IMR-90 (cell line): ENCODE data around the gene SLC8A1. TPM values are rescaled to one million over a fixed set of nuclear protein-coding genes. Genes with fewer than 3 reads are reported as not detected.
A peak's percentile ranks its signal among the peaks of the same experiment; 100 is the strongest.

ENCODE experiments used
- ATAC-seq: fragments of 200-7000 bp; cut with Tn5 transposase; 2 replicates; pipeline ENCODE4 v1.9.1; 2020; ENCODE audit warnings: low read depth, mild to moderate bottlenecking, moderate library complexity
- BruUV-seq: library from RNA; stranded (reverse); fragments of 400-500 nt; replicated peaks from 2 replicates; lab custom pipeline; 2021; lab: Mats Ljungman, UMichigan
- CTCF ChIA-PET: fragments of 300-600 bp; formaldehyde crosslinking; extraction: SDS; loops from one replicate; lab custom pipeline; 2021; ENCODE audit warnings: antibody characterized with exemption; lab: Yijun Ruan, JAX
- POLR2A ChIA-PET: fragments of 300-600 bp; sonication (Branson Sonifier 250); formaldehyde crosslinking; loops from one replicate; lab custom pipeline; 2022; ENCODE audit warnings: antibody characterized with exemption; ENCODE audit not compliant: unreplicated experiment; lab: Charles Lee
- DNase-seq: peaks from one replicate; pipeline ENCODE4 v3.0.0; 2013
- H2AFZ ChIP-seq: replicated peaks from 2 replicates; pipeline ENCODE3; 2013; ENCODE audit warnings: low read length, mild to moderate bottlenecking; ENCODE audit not compliant: poor library complexity
- H2AK5ac ChIP-seq: 2 replicates; pipeline ENCODE4 v1.6.1; 2013; ENCODE audit warnings: low read depth, low read length, inconsistent platforms
- H2AK9ac ChIP-seq: replicated peaks from 2 replicates; pipeline ENCODE3; 2013; ENCODE audit warnings: mild to moderate bottlenecking, low read depth, low read length, moderate library complexity; ENCODE audit not compliant: poor library complexity
- H2BK120ac ChIP-seq: 2 replicates; pipeline ENCODE4 v1.6.1; 2013; ENCODE audit warnings: low read depth, low read length, inconsistent platforms
- H2BK15ac ChIP-seq: 3 replicates; pipeline ENCODE4 v1.6.1; 2013; ENCODE audit warnings: low read depth, low read length, inconsistent platforms
- H2BK20ac ChIP-seq: 2 replicates; pipeline ENCODE4 v1.6.1; 2013; ENCODE audit warnings: low read depth, mild to moderate bottlenecking, inconsistent platforms, low read length, moderate library complexity
- H2BK5ac ChIP-seq: 2 replicates; pipeline ENCODE4 v1.6.1; 2013; ENCODE audit warnings: mild to moderate bottlenecking, low read depth, low read length, inconsistent platforms; ENCODE audit not compliant: poor library complexity, severe bottlenecking
- H3K14ac ChIP-seq: replicated peaks from 2 replicates; pipeline ENCODE4 v1.6.1; 2013; ENCODE audit warnings: low read depth, low read length, inconsistent platforms
- H3K18ac ChIP-seq: 2 replicates; pipeline ENCODE4 v1.6.1; 2013; ENCODE audit warnings: low read depth, low read length, control low read depth
- H3K23ac ChIP-seq: 2 replicates; pipeline ENCODE4 v1.6.1; 2013; ENCODE audit warnings: low read depth, low read length, inconsistent platforms
- H3K27ac ChIP-seq: 2 replicates; pipeline ENCODE4 v1.5.1; 2013; ENCODE audit warnings: mild to moderate bottlenecking, control low read depth, low read length; ENCODE audit not compliant: insufficient read depth
- H3K27me3 ChIP-seq: 2 replicates; pipeline ENCODE4 v1.6.1; 2013; ENCODE audit warnings: low read length; ENCODE audit not compliant: control insufficient read depth, insufficient read depth
- H3K36me3 ChIP-seq: 2 replicates; pipeline ENCODE4 v1.6.1; 2013; ENCODE audit warnings: low read length, mixed read lengths; ENCODE audit not compliant: control insufficient read depth, insufficient read depth
- H3K4ac ChIP-seq: 2 replicates; pipeline ENCODE4 v1.6.1; 2013; ENCODE audit warnings: low read depth, low read length, inconsistent platforms
- H3K4me1 ChIP-seq: 2 replicates; pipeline ENCODE4 v1.6.1; 2013; ENCODE audit warnings: low read length, mixed read lengths; ENCODE audit not compliant: control insufficient read depth, insufficient read depth
- H3K4me2 ChIP-seq: 2 replicates; pipeline ENCODE4 v1.6.1; 2013; ENCODE audit warnings: low read depth, mild to moderate bottlenecking, control low read depth, low read length, moderate library complexity
- H3K4me3 ChIP-seq: 2 replicates; pipeline ENCODE4 v1.5.1; 2013; ENCODE audit warnings: low read depth, mild to moderate bottlenecking, control low read depth, low read length, moderate library complexity; ENCODE audit not compliant: insufficient read depth
- H3K56ac ChIP-seq: 2 replicates; pipeline ENCODE4 v1.6.1; 2013; ENCODE audit warnings: low read length, inconsistent platforms; ENCODE audit not compliant: insufficient read depth; ENCODE audit errors: extremely low read depth
- H3K79me1 ChIP-seq, 2 experiments: 2 replicates each; pipeline ENCODE4 v1.6.1; 2013; ENCODE audit warnings: low read length in 2 of 2, inconsistent platforms in 1 of 2, low read depth in 1 of 2
- H3K9ac ChIP-seq: 2 replicates; pipeline ENCODE4 v1.6.1; 2013; ENCODE audit warnings: low read depth, low read length, control low read depth
- H3K9me1 ChIP-seq: 2 replicates; pipeline ENCODE4 v1.6.1; 2013; ENCODE audit warnings: low read length, inconsistent platforms; ENCODE audit not compliant: insufficient read depth
- H3K9me3 ChIP-seq: 2 replicates; pipeline ENCODE4 v1.6.1; 2013; ENCODE audit warnings: low read length; ENCODE audit not compliant: control insufficient read depth, insufficient read depth
- H4K20me1 ChIP-seq: 2 replicates; pipeline ENCODE4 v1.6.1; 2013; ENCODE audit warnings: low read length, inconsistent platforms; ENCODE audit not compliant: insufficient read depth
- H4K5ac ChIP-seq: 2 replicates; pipeline ENCODE4 v1.6.1; 2013; ENCODE audit warnings: mild to moderate bottlenecking, low read depth, low read length, control low read depth
- H4K8ac ChIP-seq, 2 experiments: 2 replicates each; pipeline ENCODE4 v1.6.1; 2013; ENCODE audit warnings: low read depth in 2 of 2, low read length in 2 of 2, control low read depth in 1 of 2, inconsistent platforms in 1 of 2
- H4K91ac ChIP-seq: 2 replicates; pipeline ENCODE4 v1.6.1; 2013; ENCODE audit warnings: low read depth, low read length, inconsistent platforms; ENCODE audit not compliant: insufficient read depth
- BHLHE40 ChIP-seq: fragments of 150-350 bp; IDR thresholded peaks from 2 replicates; pipeline ENCODE4 v1.6.1; 2016; ENCODE audit warnings: mild to moderate bottlenecking, low read depth, low read length
- CEBPB ChIP-seq: IDR thresholded peaks from 2 replicates; pipeline ENCODE4 v1.6.1; 2012; ENCODE audit warnings: low read depth, low read length, improper control_type of control experiment
- CHD1 ChIP-seq: IDR thresholded peaks from 2 replicates; pipeline ENCODE4 v1.6.1; 2012; ENCODE audit warnings: low read depth, low read length, improper control_type of control experiment
- MAZ ChIP-seq: IDR thresholded peaks from 2 replicates; pipeline ENCODE4 v1.6.1; 2012; ENCODE audit warnings: low read depth, mild to moderate bottlenecking, low read length, improper control_type of control experiment, moderate library complexity, borderline replicate concordance
- RAD21 ChIP-seq: IDR thresholded peaks from 2 replicates; pipeline ENCODE4 v1.6.1; 2012; ENCODE audit warnings: low read length, improper control_type of control experiment
- RCOR1 ChIP-seq: IDR thresholded peaks from 2 replicates; pipeline ENCODE4 v1.6.1; 2012; ENCODE audit warnings: mild to moderate bottlenecking, low read length, improper control_type of control experiment; ENCODE audit not compliant: insufficient replicate concordance
- SMC3 ChIP-seq: fragments of 150-350 bp; IDR thresholded peaks from 2 replicates; pipeline ENCODE4 v1.6.1; 2016; ENCODE audit warnings: low read depth, mild to moderate bottlenecking, antibody characterized with exemption, low read length, moderate library complexity
- WGBS, 2 experiments: methylation state at CpG; one replicate each; pipeline versions ENCODE4 v1.1.5 to v1.1.7; 2013; ENCODE audit warnings: missing lambda C conversion rate in 2 of 2; ENCODE audit not compliant: insufficient read length in 1 of 2; ENCODE audit errors: extremely low coverage in 2 of 2; 5-methylcytosine and 5-hydroxymethylcytosine counted together
- dilution Hi-C: fragments of 300-500 bp; cut with HindIII; formaldehyde crosslinking; loops from one replicate; pipeline ENCODE4 v1.14.3; 2018; ENCODE audit warnings: low sequenced_read_pairs; ENCODE audit not compliant: unreplicated experiment
- in situ Hi-C: fragments of 300-500 bp; cut with MboI; formaldehyde crosslinking; loops from 3 replicates; pipeline ENCODE4 v1.14.3; 2019; ENCODE audit warnings: low sequenced_read_pairs, inconsistent platforms, mixed read lengths
- intact Hi-C: fragments of 100-400 bp; cut with micrococcal nuclease; formaldehyde crosslinking; loops from 2 replicates; pipeline ENCODE4 v1.10.0; 2022
- polyA plus RNA-seq, 3 experiments: library from polyadenylated mRNA; depleted of rRNA; stranded (reverse); fragments of >200 nt; gene quantifications; 2 replicates each; pipeline ENCODE4 v1.2.3, GENCODE V29; 2012; ENCODE audit warnings: low replicate concordance in 1 of 3
- total RNA-seq: library from RNA; depleted of rRNA; stranded (reverse); fragments of >200 nt; gene quantifications from 2 replicates; pipeline ENCODE4 v1.2.3, GENCODE V29; 2012
- TF ChIP-seq, protein P1 (sequence below): fragments of 150-350 bp; IDR thresholded peaks from 2 replicates; pipeline ENCODE4 v1.6.1; 2016; ENCODE audit warnings: low read depth, mild to moderate bottlenecking, low read length, moderate library complexity, borderline replicate concordance

Gene SLC8A1
- total and polyA plus RNA-seq, 2 of the 4 experiments (the other 2 are of a cell fraction): 7.7 to 57.0 TPM

DNA sequence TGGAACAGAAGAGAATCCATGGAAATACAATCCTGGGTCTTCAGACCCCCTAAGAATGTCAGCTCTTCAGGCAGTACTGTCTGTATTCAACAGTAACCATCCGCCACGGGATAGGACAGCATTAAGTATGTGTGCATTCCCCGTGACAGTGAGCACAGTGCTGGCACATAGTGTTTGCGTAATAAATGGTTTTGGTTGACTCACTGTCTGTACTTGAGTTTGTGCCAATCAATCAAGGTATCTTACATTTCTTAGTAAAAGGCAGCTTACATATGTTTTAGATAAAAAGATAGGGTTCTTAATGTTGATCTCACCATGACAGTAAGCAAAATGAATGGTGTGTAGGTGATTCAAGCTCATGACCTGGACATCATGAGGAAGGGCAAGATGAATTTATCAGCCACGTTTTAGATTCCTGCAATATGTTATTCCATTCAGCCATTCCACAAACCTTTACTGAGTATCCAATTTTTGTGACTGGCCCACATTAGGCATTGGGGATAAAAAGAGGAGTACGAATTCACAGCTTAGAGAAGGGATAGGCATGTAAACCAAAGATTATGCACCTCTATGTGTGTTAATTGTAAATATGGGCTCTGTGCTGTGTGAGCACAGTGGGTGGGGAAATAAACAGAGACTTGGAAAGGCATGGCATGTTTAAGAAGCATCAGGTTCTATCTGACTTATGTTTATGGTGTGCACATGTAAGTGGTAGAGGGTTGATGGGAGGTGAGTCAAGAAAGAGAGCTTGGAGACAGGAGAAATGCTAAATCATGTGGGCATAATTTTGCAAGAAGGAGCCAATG is 258.8 kb downstream of the SLC8A1 start:
- CTCF ChIA-PET: no interaction called here
- H2AK9ac ChIP-seq: no peak overlapping the region
- H3K56ac ChIP-seq: no peak overlapping the region
- no peak overlapping the region for H3K9ac ChIP-seq
- H2BK120ac ChIP-seq: no peak overlapping the region
- no peak overlapping the region for H2BK15ac ChIP-seq
- intact Hi-C loops (no loop called here), in situ Hi-C loops (no loop called here), dilution Hi-C loops (no loop called here)
- H3K36me3 ChIP-seq: no peaks in the 10 kb centered on the region
- TF ChIP-seq RCOR1 (no peak), MAZ (no peak), SMC3 (no peak), RAD21 (no peak), CHD1 (no peak), CEBPB (peak; percentile 84), BHLHE40 (no peak)
- TF ChIP-seq, protein P1, sequence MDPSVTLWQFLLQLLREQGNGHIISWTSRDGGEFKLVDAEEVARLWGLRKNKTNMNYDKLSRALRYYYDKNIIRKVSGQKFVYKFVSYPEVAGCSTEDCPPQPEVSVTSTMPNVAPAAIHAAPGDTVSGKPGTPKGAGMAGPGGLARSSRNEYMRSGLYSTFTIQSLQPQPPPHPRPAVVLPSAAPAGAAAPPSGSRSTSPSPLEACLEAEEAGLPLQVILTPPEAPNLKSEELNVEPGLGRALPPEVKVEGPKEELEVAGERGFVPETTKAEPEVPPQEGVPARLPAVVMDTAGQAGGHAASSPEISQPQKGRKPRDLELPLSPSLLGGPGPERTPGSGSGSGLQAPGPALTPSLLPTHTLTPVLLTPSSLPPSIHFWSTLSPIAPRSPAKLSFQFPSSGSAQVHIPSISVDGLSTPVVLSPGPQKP: no peak
- no TSS peak for BruUV-seq
- POLR2A ChIA-PET: no interaction called here
- no peak overlapping the region for H3K23ac ChIP-seq
- H3K18ac ChIP-seq: no peak overlapping the region; the same call in 1 of the 2 replicates
- no peak overlapping the region for H3K4me3 ChIP-seq
- no peak overlapping the region for H3K4me2 ChIP-seq
- H3K9me3 ChIP-seq: no peaks in the 10 kb centered on the region
- no peaks in the 10 kb centered on the region for H4K20me1 ChIP-seq
- H3K14ac ChIP-seq: no peak overlapping the region
- H2BK5ac ChIP-seq: peak overlapping the region; percentile 52
- no peak overlapping the region for H2AFZ ChIP-seq
- H4K91ac ChIP-seq: 0 out of 2 replicates have a peak overlapping the region, but pooled peaks have one; percentile 19
- peak overlapping the region; percentile 44; the same call in 1 of the 2 replicates for H2AK5ac ChIP-seq
- WGBS, 2 experiments: no CpG with 5 or more reads among the region's 6 CpGs
- peak; percentile 37 for DNase-seq
- H3K9me1 ChIP-seq: no peaks in the 10 kb centered on the region; the same call in 1 of the 2 replicates
- no peak overlapping the region for H4K5ac ChIP-seq
- H3K27me3 ChIP-seq: no peaks in the 10 kb centered on the region
- H4K8ac ChIP-seq: peak overlapping the region in 1 of 2 experiments; percentile 46; a peak in 1 of 4 replicates
- H3K27ac ChIP-seq: no peak overlapping the region
- peaks cover 5% of the 10 kb centered on the region in 2 experiments; a peak in 3 of 4 replicates for H3K79me1 ChIP-seq
- H3K4ac ChIP-seq: no peak overlapping the region
- no peak overlapping the region for H2BK20ac ChIP-seq
- peaks cover 3% of the 10 kb centered on the region; the same call in 1 of the 2 replicates for H3K4me1 ChIP-seq
- no peak; the same call in 1 of the 2 replicates for ATAC-seq
